ENCODE results near the gene SIRT7. TPM values are rescaled to one million over a fixed set of nuclear protein-coding genes. Genes with fewer than 3 reads are reported as not detected.
"Not testable (repeated sequence)": the region's sequence is repeated elsewhere in the genome, so short reads cannot be mapped to it uniquely, and the experiment has no call there.

Gene SIRT7
- total RNA-seq, 2 donors from 2014 or later, result 48.9 to 58.2 TPM

GRCh38 chr17:81958633-81959342 lies 40.8 kb upstream of the SIRT7 start:
- ATAC-seq (no peak), DNase-seq (no peak)
- Mint-ChIP-seq H3K4me3 (peak overlapping the region; percentile 75), H3K27ac (no peak overlapping the region), H3K4me1 (no peaks in the 10 kb centered on the region), H3K27me3 (peaks cover 11% of the 10 kb centered on the region), H3K36me3 (ENCODE audit: low read depth) (no peaks in the 10 kb centered on the region)
- no peaks in the 10 kb centered on the region for H3K9me3 ChIP-seq (ENCODE audit: control insufficient read depth, low read length, poor library complexity, severe bottlenecking)

- H3K4me3 Mint-ChIP-seq, result peak overlapping the region; percentile 75
- no peak overlapping the region for H3K27ac Mint-ChIP-seq
- no peaks in the 10 kb centered on the region for H3K36me3 Mint-ChIP-seq (ENCODE audit: low read depth)
- peaks cover 11% of the 10 kb centered on the region for H3K27me3 Mint-ChIP-seq
- DNase-seq, result no peak
- H3K4me1 Mint-ChIP-seq, result no peaks in the 10 kb centered on the region
- ATAC-seq, result no peak
- no peaks in the 10 kb centered on the region for H3K9me3 ChIP-seq (ENCODE audit: control insufficient read depth, low read length, poor library complexity, severe bottlenecking)
Observed at GRCh38 chr17:81957691-81958432, 39.9 kb upstream of the SIRT7 start.

GRCh38 chr17:81956607-81957589 lies 38.9 kb upstream of the SIRT7 start:
- Mint-ChIP-seq H3K36me3 (ENCODE audit: low read depth) (no peaks in the 10 kb centered on the region), H3K27me3 (peaks cover 11% of the 10 kb centered on the region), H3K27ac (no peak overlapping the region), H3K4me3 (no peak overlapping the region), H3K4me1 (no peaks in the 10 kb centered on the region)
- no peaks in the 10 kb centered on the region for H3K9me3 ChIP-seq (ENCODE audit: control insufficient read depth, low read length, poor library complexity, severe bottlenecking)
- DNase-seq, result no peak
- ATAC-seq, result no peak

GRCh38 chr17:81955756-81956544 lies 38.0 kb upstream of the SIRT7 start:
- H3K4me3 Mint-ChIP-seq, result no peak overlapping the region
- ATAC-seq, result no peak
- H3K4me1 Mint-ChIP-seq, result no peaks in the 10 kb centered on the region
- H3K9me3 ChIP-seq (ENCODE audit: control insufficient read depth, low read length, poor library complexity, severe bottlenecking), result no peaks in the 10 kb centered on the region
- DNase-seq, result no peak
- no peaks in the 10 kb centered on the region for H3K36me3 Mint-ChIP-seq (ENCODE audit: low read depth)
- no peak overlapping the region for H3K27ac Mint-ChIP-seq
- H3K27me3 Mint-ChIP-seq, result peaks cover 11% of the 10 kb centered on the region

GRCh38 chr17:81955058-81955681 lies 37.2 kb upstream of the SIRT7 start:
- ATAC-seq (no peak), DNase-seq (no peak)
- Mint-ChIP-seq H3K27me3 (peaks cover 11% of the 10 kb centered on the region), H3K27ac (peak overlapping the region; percentile 75), H3K4me3 (no peak overlapping the region), H3K36me3 (ENCODE audit: low read depth) (no peaks in the 10 kb centered on the region), H3K4me1 (no peaks in the 10 kb centered on the region)
- no peaks in the 10 kb centered on the region for H3K9me3 ChIP-seq (ENCODE audit: control insufficient read depth, low read length, poor library complexity, severe bottlenecking)

- ATAC-seq, result no peak
- peak overlapping the region; percentile 75 for H3K27ac Mint-ChIP-seq
- H3K4me3 Mint-ChIP-seq, result no peak overlapping the region
- no peaks in the 10 kb centered on the region for H3K4me1 Mint-ChIP-seq
- peaks cover 11% of the 10 kb centered on the region for H3K27me3 Mint-ChIP-seq
- DNase-seq, result no peak
- no peaks in the 10 kb centered on the region for H3K36me3 Mint-ChIP-seq (ENCODE audit: low read depth)
- no peaks in the 10 kb centered on the region for H3K9me3 ChIP-seq (ENCODE audit: control insufficient read depth, low read length, poor library complexity, severe bottlenecking)
Observed at GRCh38 chr17:81954131-81955057, 36.4 kb upstream of the SIRT7 start.

- H3K9me3 ChIP-seq (ENCODE audit: control insufficient read depth, low read length, poor library complexity, severe bottlenecking); H3K27ac Mint-ChIP-seq; H3K4me3 Mint-ChIP-seq; H3K36me3 Mint-ChIP-seq (ENCODE audit: low read depth); H3K27me3 Mint-ChIP-seq; DNase-seq; ATAC-seq; H3K4me1 Mint-ChIP-seq: not testable (repeated sequence)
Observed at GRCh38 chr17:81953443-81953842, 35.5 kb upstream of the SIRT7 start.

- Mint-ChIP-seq H3K4me3 (no peak overlapping the region), H3K36me3 (ENCODE audit: low read depth) (no peaks in the 10 kb centered on the region), H3K4me1 (no peaks in the 10 kb centered on the region), H3K27ac (no peak overlapping the region), H3K27me3 (no peaks in the 10 kb centered on the region)
- no peak for ATAC-seq
- H3K9me3 ChIP-seq (ENCODE audit: control insufficient read depth, low read length, poor library complexity, severe bottlenecking), result no peaks in the 10 kb centered on the region
- no peak for DNase-seq
Observed at GRCh38 chr17:81952792-81953228, 34.8 kb upstream of the SIRT7 start.

- Mint-ChIP-seq H3K36me3 (ENCODE audit: low read depth) (no peaks in the 10 kb centered on the region), H3K4me3 (no peak overlapping the region), H3K4me1 (no peaks in the 10 kb centered on the region), H3K27me3 (no peaks in the 10 kb centered on the region), H3K27ac (no peak overlapping the region)
- DNase-seq (no peak), ATAC-seq (no peak)
- H3K9me3 ChIP-seq (ENCODE audit: control insufficient read depth, low read length, poor library complexity, severe bottlenecking), result no peaks in the 10 kb centered on the region
Observed at GRCh38 chr17:81951785-81952684, 34.1 kb upstream of the SIRT7 start.

- ATAC-seq (no peak), DNase-seq (no peak)
- Mint-ChIP-seq H3K27me3 (no peaks in the 10 kb centered on the region), H3K36me3 (ENCODE audit: low read depth) (no peaks in the 10 kb centered on the region), H3K4me3 (no peak overlapping the region), H3K4me1 (no peaks in the 10 kb centered on the region), H3K27ac (no peak overlapping the region)
- H3K9me3 ChIP-seq (ENCODE audit: control insufficient read depth, low read length, poor library complexity, severe bottlenecking), result no peaks in the 10 kb centered on the region
Observed at GRCh38 chr17:81950501-81950900, 32.5 kb upstream of the SIRT7 start.

Data from T-helper 17 cell (primary cell).